SKM-1 (cell line): ENCODE data around the gene GBGT1.

ENCODE experiments used
- DNase-seq: peaks from one replicate; lab custom pipeline; 2025; ENCODE audit not compliant: unreplicated experiment; lab: John Stamatoyannopoulos, UW

GBGT1 gene

GRCh38 chr9:133116346-133117231, 47.1 kb downstream of the GBGT1 start:
- no peak for DNase-seq

- DNase-seq, result no peak
Measured at GRCh38 chr9:133115604-133116345, 47.9 kb downstream of the GBGT1 start.

- DNase-seq, result no peak
Measured at GRCh38 chr9:133114886-133115603, 48.7 kb downstream of the GBGT1 start.

GRCh38 chr9:133113949-133114885, 49.5 kb downstream of the GBGT1 start:
- DNase-seq, result no peak

- DNase-seq, result no peak
Measured at GRCh38 chr9:133113163-133113948, 50.4 kb downstream of the GBGT1 start.

GRCh38 chr9:133112663-133113026, 51.1 kb downstream of the GBGT1 start:
- peak; percentile 91 for DNase-seq

GRCh38 chr9:133111808-133112662, 51.7 kb downstream of the GBGT1 start:
- DNase-seq, result no peak

- DNase-seq, result no peak
Measured at GRCh38 chr9:133109931-133110650, 53.6 kb downstream of the GBGT1 start.

- DNase-seq, result no peak
Measured at GRCh38 chr9:133108794-133109641, 54.7 kb downstream of the GBGT1 start.

- DNase-seq, result no peak
Measured at GRCh38 chr9:133107961-133108793, 55.5 kb downstream of the GBGT1 start.

- no peak for DNase-seq
Measured at GRCh38 chr9:133107245-133107722, 56.4 kb downstream of the GBGT1 start.

- DNase-seq, result no peak
Measured at GRCh38 chr9:133106511-133107244, 57.0 kb downstream of the GBGT1 start.

GRCh38 chr9:133105461-133105770, 58.3 kb downstream of the GBGT1 start:
- DNase-seq, result no peak

- no peak for DNase-seq
Measured at GRCh38 chr9:133104718-133105460, 58.8 kb downstream of the GBGT1 start.

- no peak for DNase-seq
Measured at GRCh38 chr9:133103987-133104505, 59.7 kb downstream of the GBGT1 start.
